DLD1 (cell line): ENCODE measurements around the gene ZMYND8.
"Not testable (repeated sequence)": the region's sequence is repeated elsewhere in the genome, so short reads cannot be mapped to it uniquely, and the experiment has no call there.

Experiments used
- in situ Hi-C: cut with HindIII; loops from 2 replicates; pipeline ENCODE4 v1.10.0; 2017; ENCODE audit warnings: low sequenced_read_pairs

ZMYND8 gene

GRCh38 chr20:47272893-47273590 lies 83.5 kb downstream of the ZMYND8 start:
- in situ Hi-C loops = loop anchor here (10.0 kb wide), 1 partner anchor 112 kb away; no protein-coding TSS in a partner anchor

- in situ Hi-C loops = loop anchor here (10.0 kb wide), 1 partner anchor 114 kb away; no protein-coding TSS in a partner anchor
Measured at GRCh38 chr20:47271046-47271615, 85.4 kb downstream of the ZMYND8 start.

- in situ Hi-C loops = loop anchor here (10.0 kb wide), 1 partner anchor 115 kb away; no protein-coding TSS in a partner anchor
Measured at GRCh38 chr20:47269309-47270165, 87.0 kb downstream of the ZMYND8 start.

GRCh38 chr20:47267621-47268020 lies 88.9 kb downstream of the ZMYND8 start:
- in situ Hi-C loops = no loop called here

- in situ Hi-C loops = no loop called here
Measured at GRCh38 chr20:47266847-47267515, 89.5 kb downstream of the ZMYND8 start.

GRCh38 chr20:47265984-47266383 lies 90.5 kb downstream of the ZMYND8 start:
- in situ Hi-C loops = no loop called here

- in situ Hi-C loops = no loop called here
Measured at GRCh38 chr20:47265214-47265613, 91.3 kb downstream of the ZMYND8 start.

- in situ Hi-C loops = not testable (repeated sequence)
Measured at GRCh38 chr20:47264137-47264769, 92.2 kb downstream of the ZMYND8 start.

GRCh38 chr20:47263465-47264084 lies 92.9 kb downstream of the ZMYND8 start:
- in situ Hi-C loops = no loop called here

- in situ Hi-C loops = no loop called here
Measured at GRCh38 chr20:47263080-47263464, 93.4 kb downstream of the ZMYND8 start.

GRCh38 chr20:47262365-47263013 lies 94.0 kb downstream of the ZMYND8 start:
- in situ Hi-C loops = no loop called here

GRCh38 chr20:47262008-47262364 lies 94.5 kb downstream of the ZMYND8 start:
- in situ Hi-C loops = no loop called here

GRCh38 chr20:47261161-47261774 lies 95.2 kb downstream of the ZMYND8 start:
- in situ Hi-C loops = not testable (repeated sequence)

- in situ Hi-C loops = not testable (repeated sequence)
Measured at GRCh38 chr20:47260540-47261126, 95.9 kb downstream of the ZMYND8 start.

- in situ Hi-C loops = no loop called here
Measured at GRCh38 chr20:47258745-47259695, 97.5 kb downstream of the ZMYND8 start.

- in situ Hi-C loops = no loop called here
Measured at GRCh38 chr20:47257771-47258170, 98.7 kb downstream of the ZMYND8 start.

GRCh38 chr20:47257256-47257655 lies 99.2 kb downstream of the ZMYND8 start:
- in situ Hi-C loops = no loop called here
